ENCODE data around the gene CLEC19A.

- TF ChIP-seq, protein P1, sequence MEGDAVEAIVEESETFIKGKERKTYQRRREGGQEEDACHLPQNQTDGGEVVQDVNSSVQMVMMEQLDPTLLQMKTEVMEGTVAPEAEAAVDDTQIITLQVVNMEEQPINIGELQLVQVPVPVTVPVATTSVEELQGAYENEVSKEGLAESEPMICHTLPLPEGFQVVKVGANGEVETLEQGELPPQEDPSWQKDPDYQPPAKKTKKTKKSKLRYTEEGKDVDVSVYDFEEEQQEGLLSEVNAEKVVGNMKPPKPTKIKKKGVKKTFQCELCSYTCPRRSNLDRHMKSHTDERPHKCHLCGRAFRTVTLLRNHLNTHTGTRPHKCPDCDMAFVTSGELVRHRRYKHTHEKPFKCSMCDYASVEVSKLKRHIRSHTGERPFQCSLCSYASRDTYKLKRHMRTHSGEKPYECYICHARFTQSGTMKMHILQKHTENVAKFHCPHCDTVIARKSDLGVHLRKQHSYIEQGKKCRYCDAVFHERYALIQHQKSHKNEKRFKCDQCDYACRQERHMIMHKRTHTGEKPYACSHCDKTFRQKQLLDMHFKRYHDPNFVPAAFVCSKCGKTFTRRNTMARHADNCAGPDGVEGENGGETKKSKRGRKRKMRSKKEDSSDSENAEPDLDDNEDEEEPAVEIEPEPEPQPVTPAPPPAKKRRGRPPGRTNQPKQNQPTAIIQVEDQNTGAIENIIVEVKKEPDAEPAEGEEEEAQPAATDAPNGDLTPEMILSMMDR (IDR thresholded peaks at IDR 0.05), result no peak
- no peak for TF ChIP-seq EZH2phosphoT487 (IDR thresholded peaks at IDR 0.05)
Measured at GRCh38 chr16:19301931-19302330, 16.4 kb downstream of the CLEC19A start.
